DOHH2 (cell line): ENCODE measurements around the gene CEP112.

Experiments used
- CTCF ChIP-seq: fragments of 200-600 bp; sonication (generic); IDR thresholded peaks from one replicate; pipeline ENCODE4 v1.5.1; 2014; ENCODE audit warnings: antibody characterized with exemption, mild to moderate bottlenecking, low read depth, low read length; ENCODE audit not compliant: poor library complexity, severe bottlenecking
- EZH2phosphoT487 ChIP-seq: fragments of 200-600 bp; sonication (generic); IDR thresholded peaks from 2 replicates; pipeline ENCODE4 v1.6.1; 2017; ENCODE audit warnings: borderline replicate concordance, mild to moderate bottlenecking, antibody characterized with exemption, low read length, moderate library complexity, mixed read lengths

GRCh38 chr17:65629234-65629690 is 562.7 kb downstream of the CEP112 start:
- TF ChIP-seq CTCF (no peak), EZH2phosphoT487 (no peak)
